H1 (cell line): ENCODE measurements around the gene DGKH. TPM values are rescaled to one million over a fixed set of nuclear protein-coding genes. Genes with fewer than 3 reads are reported as not detected.

Experiments
- FOSL1 ChIP-seq: IDR thresholded peaks from 2 replicates; pipeline ENCODE4 v1.6.1; 2011; ENCODE audit warnings: mild to moderate bottlenecking, low read depth, low read length, moderate library complexity; ENCODE audit not compliant: insufficient read depth
- GABPA ChIP-seq: IDR thresholded peaks from 2 replicates; pipeline ENCODE4 v1.6.1; 2011; ENCODE audit warnings: mild to moderate bottlenecking, low read length, moderate library complexity, borderline replicate concordance; ENCODE audit not compliant: insufficient read depth
- GTF2F1 ChIP-seq: IDR thresholded peaks from 2 replicates; pipeline ENCODE4 v1.6.1; 2012; ENCODE audit warnings: low read depth, low read length, improper control_type of control experiment, borderline replicate concordance
- HDAC2 ChIP-seq, 2 experiments: fragments of 300-600 bp in 1 of 2; sonication (generic) in 1 of 2; IDR thresholded peaks; 2 replicates each; pipeline ENCODE4 v1.6.1; 2011 to 2012; ENCODE audit warnings: low read depth in 2 of 2, low read length in 2 of 2, mild to moderate bottlenecking in 2 of 2, moderate library complexity in 2 of 2, borderline replicate concordance in 1 of 2, inconsistent platforms in 1 of 2
- MAX ChIP-seq: IDR thresholded peaks from 2 replicates; pipeline ENCODE4 v1.6.1; 2012; ENCODE audit warnings: inconsistent platforms
- SIN3A ChIP-seq, 2 experiments: IDR thresholded peaks in 1 of 2; conservative IDR thresholded peaks in 1 of 2; 2 replicates each; pipeline ENCODE4 v1.6.1; 2011 to 2012; ENCODE audit warnings: low read length in 2 of 2, improper control_type of control experiment in 1 of 2, low read depth in 1 of 2, mild to moderate bottlenecking in 1 of 2
- SRF ChIP-seq: IDR thresholded peaks from 2 replicates; pipeline ENCODE4 v1.6.1; 2011; ENCODE audit warnings: mild to moderate bottlenecking, low read depth, low read length, moderate library complexity
- ZNF274 ChIP-seq: IDR thresholded peaks from 2 replicates; pipeline ENCODE4 v1.7.0; 2012; ENCODE audit warnings: low read length, borderline replicate concordance; ENCODE audit errors: extremely low read depth
- polyA plus RNA-seq, 7 experiments: library from polyadenylated mRNA; depleted of rRNA in 3 of 7; stranded (reverse) in 5 of 7; unstranded in 2 of 7; fragments of >200 nt in 5 of 7; fragments of 200-250 nt in 2 of 7; gene quantifications; 1 replicate in 5 of 7; 2 replicates in 1 of 7; 4 replicates in 1 of 7; pipeline versions ENCODE4 v1.2.1 to v1.2.3, GENCODE V29; 2011 to 2013; ENCODE audit warnings: missing spikeins in 2 of 7, mixed read lengths in 2 of 7
- total RNA-seq: library from RNA; stranded (reverse); fragmentation: NEBNext Ultra II Directional; extraction: Animal tissue kit (Norgen Biotek cat#: 25700); gene quantifications from 2 replicates; pipeline ENCODE4 v1.2.1, GENCODE V29; 2021
- TF ChIP-seq, protein P1 (sequence below): fragments of 300-600 bp; sonication (generic); IDR thresholded peaks from 2 replicates; pipeline ENCODE4 v1.7.1; 2012; ENCODE audit warnings: low read length, moderate library complexity, mild to moderate bottlenecking, inconsistent platforms; ENCODE audit not compliant: insufficient replicate concordance

Gene DGKH
- total and polyA plus RNA-seq, 2 of the 8 experiments (the other 6 are each of a cell fraction or from before 2014, with no cell fraction given), result 2.1 to 7.9 TPM

- TF ChIP-seq FOSL1, result no peak
- no peak for TF ChIP-seq GABPA
- TF ChIP-seq HDAC2 (IDR thresholded peaks at IDR 0.05; ENCODE audit: borderline replicate concordance in 1 of 2, low read depth in 2 of 2, low read length in 2 of 2), result peak in 1 of 2 experiments; percentile 75; a peak in 1 of 4 replicates
- 0 out of 4 replicates have a peak, but pooled peaks have one; percentile 46 to 55 for TF ChIP-seq SIN3A (conservative IDR thresholded peaks at IDR 0.05 in 1 of 2, IDR thresholded peaks at IDR 0.05 in 1 of 2; ENCODE audit: low read depth in 1 of 2, low read length in 2 of 2)
- peak; percentile 63 for TF ChIP-seq MAX
- TF ChIP-seq GTF2F1, result no peak
- TF ChIP-seq ZNF274, result no peak
- TF ChIP-seq, protein P1, sequence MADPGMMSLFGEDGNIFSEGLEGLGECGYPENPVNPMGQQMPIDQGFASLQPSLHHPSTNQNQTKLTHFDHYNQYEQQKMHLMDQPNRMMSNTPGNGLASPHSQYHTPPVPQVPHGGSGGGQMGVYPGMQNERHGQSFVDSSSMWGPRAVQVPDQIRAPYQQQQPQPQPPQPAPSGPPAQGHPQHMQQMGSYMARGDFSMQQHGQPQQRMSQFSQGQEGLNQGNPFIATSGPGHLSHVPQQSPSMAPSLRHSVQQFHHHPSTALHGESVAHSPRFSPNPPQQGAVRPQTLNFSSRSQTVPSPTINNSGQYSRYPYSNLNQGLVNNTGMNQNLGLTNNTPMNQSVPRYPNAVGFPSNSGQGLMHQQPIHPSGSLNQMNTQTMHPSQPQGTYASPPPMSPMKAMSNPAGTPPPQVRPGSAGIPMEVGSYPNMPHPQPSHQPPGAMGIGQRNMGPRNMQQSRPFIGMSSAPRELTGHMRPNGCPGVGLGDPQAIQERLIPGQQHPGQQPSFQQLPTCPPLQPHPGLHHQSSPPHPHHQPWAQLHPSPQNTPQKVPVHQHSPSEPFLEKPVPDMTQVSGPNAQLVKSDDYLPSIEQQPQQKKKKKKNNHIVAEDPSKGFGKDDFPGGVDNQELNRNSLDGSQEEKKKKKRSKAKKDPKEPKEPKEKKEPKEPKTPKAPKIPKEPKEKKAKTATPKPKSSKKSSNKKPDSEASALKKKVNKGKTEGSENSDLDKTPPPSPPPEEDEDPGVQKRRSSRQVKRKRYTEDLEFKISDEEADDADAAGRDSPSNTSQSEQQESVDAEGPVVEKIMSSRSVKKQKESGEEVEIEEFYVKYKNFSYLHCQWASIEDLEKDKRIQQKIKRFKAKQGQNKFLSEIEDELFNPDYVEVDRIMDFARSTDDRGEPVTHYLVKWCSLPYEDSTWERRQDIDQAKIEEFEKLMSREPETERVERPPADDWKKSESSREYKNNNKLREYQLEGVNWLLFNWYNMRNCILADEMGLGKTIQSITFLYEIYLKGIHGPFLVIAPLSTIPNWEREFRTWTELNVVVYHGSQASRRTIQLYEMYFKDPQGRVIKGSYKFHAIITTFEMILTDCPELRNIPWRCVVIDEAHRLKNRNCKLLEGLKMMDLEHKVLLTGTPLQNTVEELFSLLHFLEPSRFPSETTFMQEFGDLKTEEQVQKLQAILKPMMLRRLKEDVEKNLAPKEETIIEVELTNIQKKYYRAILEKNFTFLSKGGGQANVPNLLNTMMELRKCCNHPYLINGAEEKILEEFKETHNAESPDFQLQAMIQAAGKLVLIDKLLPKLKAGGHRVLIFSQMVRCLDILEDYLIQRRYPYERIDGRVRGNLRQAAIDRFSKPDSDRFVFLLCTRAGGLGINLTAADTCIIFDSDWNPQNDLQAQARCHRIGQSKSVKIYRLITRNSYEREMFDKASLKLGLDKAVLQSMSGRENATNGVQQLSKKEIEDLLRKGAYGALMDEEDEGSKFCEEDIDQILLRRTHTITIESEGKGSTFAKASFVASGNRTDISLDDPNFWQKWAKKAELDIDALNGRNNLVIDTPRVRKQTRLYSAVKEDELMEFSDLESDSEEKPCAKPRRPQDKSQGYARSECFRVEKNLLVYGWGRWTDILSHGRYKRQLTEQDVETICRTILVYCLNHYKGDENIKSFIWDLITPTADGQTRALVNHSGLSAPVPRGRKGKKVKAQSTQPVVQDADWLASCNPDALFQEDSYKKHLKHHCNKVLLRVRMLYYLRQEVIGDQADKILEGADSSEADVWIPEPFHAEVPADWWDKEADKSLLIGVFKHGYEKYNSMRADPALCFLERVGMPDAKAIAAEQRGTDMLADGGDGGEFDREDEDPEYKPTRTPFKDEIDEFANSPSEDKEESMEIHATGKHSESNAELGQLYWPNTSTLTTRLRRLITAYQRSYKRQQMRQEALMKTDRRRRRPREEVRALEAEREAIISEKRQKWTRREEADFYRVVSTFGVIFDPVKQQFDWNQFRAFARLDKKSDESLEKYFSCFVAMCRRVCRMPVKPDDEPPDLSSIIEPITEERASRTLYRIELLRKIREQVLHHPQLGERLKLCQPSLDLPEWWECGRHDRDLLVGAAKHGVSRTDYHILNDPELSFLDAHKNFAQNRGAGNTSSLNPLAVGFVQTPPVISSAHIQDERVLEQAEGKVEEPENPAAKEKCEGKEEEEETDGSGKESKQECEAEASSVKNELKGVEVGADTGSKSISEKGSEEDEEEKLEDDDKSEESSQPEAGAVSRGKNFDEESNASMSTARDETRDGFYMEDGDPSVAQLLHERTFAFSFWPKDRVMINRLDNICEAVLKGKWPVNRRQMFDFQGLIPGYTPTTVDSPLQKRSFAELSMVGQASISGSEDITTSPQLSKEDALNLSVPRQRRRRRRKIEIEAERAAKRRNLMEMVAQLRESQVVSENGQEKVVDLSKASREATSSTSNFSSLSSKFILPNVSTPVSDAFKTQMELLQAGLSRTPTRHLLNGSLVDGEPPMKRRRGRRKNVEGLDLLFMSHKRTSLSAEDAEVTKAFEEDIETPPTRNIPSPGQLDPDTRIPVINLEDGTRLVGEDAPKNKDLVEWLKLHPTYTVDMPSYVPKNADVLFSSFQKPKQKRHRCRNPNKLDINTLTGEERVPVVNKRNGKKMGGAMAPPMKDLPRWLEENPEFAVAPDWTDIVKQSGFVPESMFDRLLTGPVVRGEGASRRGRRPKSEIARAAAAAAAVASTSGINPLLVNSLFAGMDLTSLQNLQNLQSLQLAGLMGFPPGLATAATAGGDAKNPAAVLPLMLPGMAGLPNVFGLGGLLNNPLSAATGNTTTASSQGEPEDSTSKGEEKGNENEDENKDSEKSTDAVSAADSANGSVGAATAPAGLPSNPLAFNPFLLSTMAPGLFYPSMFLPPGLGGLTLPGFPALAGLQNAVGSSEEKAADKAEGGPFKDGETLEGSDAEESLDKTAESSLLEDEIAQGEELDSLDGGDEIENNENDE, result no peak
- no peak for TF ChIP-seq SRF
Observed at GRCh38 chr13:42272115-42272803, 223.8 kb downstream of the DGKH start, which contains the start of gene AKAP11 (continued).
